Progenitor cell of endocrine pancreas (in vitro differentiated cells): Measurements from ENCODE around the gene CERK. TPM values are rescaled to one million over a fixed set of nuclear protein-coding genes. Genes with fewer than 3 reads are reported as not detected.

ENCODE experiments used
- DNase-seq: peaks from one replicate; pipeline ENCODE4 v3.0.0; 2021; ENCODE audit warnings: low spot score; ENCODE audit not compliant: unreplicated experiment
- H3K27ac Mint-ChIP-seq: 2 replicates; pipeline ENCODE4 v1.8.0; 2021; ENCODE audit warnings: mild to moderate bottlenecking, moderate library complexity, mixed read lengths
- H3K27me3 Mint-ChIP-seq: 2 replicates; pipeline ENCODE4 v1.8.0; 2021; ENCODE audit warnings: mixed read lengths
- H3K36me3 Mint-ChIP-seq: 2 replicates; pipeline ENCODE4 v1.8.0; 2022; ENCODE audit warnings: mixed read lengths; ENCODE audit not compliant: insufficient read depth
- H3K4me1 Mint-ChIP-seq: 2 replicates; pipeline ENCODE4 v1.8.0; 2021; ENCODE audit warnings: low read depth, mixed read lengths
- H3K4me3 Mint-ChIP-seq: 2 replicates; pipeline ENCODE4 v1.8.0; 2021; ENCODE audit warnings: low read depth, mild to moderate bottlenecking, moderate library complexity, mixed read lengths
- H3K9me3 Mint-ChIP-seq: 2 replicates; pipeline ENCODE4 v1.8.0; 2021; ENCODE audit warnings: low read depth, mixed read lengths
- total RNA-seq: library from RNA; stranded (reverse); gene quantifications from 2 replicates; pipeline ENCODE4 v1.2.1, GENCODE V29; 2021
- TF ChIP-seq, protein P1 (sequence below): fragments of 200-600 bp; sonication (generic); IDR thresholded peaks from one replicate; pipeline ENCODE4 v1.5.0; 2021; ENCODE audit warnings: antibody characterized with exemption, mild to moderate bottlenecking; ENCODE audit not compliant: unreplicated experiment

Gene CERK
- total RNA-seq, 1 donor from 2014 or later = 62.0 TPM

DNA sequence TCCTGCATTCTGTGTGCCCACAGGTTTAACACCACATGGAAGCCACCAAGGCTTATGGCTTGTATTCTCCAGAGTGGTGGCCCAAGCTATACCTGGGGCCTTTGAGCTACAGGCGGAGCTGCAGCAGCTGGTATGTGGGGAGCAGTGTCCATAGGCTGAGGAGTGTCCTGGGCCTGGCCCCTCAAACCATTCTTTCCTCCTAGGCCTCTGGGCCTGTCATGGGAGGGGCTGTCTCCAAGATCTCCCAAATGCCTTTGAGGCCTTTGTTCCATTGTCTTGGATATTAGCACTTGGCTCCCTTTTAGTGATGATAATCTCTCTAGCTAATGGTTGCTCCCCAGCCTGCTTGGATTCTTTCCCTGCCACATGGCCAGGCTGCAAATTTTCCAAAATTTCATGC lies 18.0 kb upstream of the CERK start:
- no peak for DNase-seq
- H3K9me3 Mint-ChIP-seq = peaks cover 6% of the 10 kb centered on the region
- H3K4me3 Mint-ChIP-seq = no peak overlapping the region
- H3K27me3 Mint-ChIP-seq = peaks cover 2% of the 10 kb centered on the region
- TF ChIP-seq, protein P1, sequence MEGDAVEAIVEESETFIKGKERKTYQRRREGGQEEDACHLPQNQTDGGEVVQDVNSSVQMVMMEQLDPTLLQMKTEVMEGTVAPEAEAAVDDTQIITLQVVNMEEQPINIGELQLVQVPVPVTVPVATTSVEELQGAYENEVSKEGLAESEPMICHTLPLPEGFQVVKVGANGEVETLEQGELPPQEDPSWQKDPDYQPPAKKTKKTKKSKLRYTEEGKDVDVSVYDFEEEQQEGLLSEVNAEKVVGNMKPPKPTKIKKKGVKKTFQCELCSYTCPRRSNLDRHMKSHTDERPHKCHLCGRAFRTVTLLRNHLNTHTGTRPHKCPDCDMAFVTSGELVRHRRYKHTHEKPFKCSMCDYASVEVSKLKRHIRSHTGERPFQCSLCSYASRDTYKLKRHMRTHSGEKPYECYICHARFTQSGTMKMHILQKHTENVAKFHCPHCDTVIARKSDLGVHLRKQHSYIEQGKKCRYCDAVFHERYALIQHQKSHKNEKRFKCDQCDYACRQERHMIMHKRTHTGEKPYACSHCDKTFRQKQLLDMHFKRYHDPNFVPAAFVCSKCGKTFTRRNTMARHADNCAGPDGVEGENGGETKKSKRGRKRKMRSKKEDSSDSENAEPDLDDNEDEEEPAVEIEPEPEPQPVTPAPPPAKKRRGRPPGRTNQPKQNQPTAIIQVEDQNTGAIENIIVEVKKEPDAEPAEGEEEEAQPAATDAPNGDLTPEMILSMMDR = no peak
- H3K4me1 Mint-ChIP-seq = peaks cover 7% of the 10 kb centered on the region
- H3K36me3 Mint-ChIP-seq = peaks cover 6% of the 10 kb centered on the region
- no peak overlapping the region for H3K27ac Mint-ChIP-seq

DNA sequence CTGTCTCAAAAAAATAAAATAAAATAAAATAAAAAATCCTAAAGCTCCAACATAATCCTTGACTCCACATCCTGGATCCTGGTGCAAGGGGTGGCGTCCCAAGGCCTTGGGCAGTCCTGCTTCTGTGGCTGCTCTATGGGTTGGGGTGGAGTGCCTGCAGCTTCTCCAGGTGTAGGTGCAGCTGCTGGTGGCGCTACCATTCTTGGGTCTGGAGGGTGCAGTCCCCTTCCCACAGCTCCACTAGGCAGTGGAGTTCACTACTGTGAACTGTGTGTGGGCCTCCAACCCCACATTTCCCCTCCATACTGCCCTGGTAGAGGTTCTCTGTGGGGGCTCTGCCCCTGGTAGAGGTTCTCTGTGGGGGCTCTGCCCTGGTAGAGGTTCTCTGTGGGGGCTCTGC lies 17.5 kb upstream of the CERK start:
- TF ChIP-seq, protein P1 = no peak
- peaks cover 6% of the 10 kb centered on the region for H3K9me3 Mint-ChIP-seq
- no peak overlapping the region for H3K27ac Mint-ChIP-seq
- H3K27me3 Mint-ChIP-seq = peaks cover 4% of the 10 kb centered on the region
- peaks cover 5% of the 10 kb centered on the region for H3K4me1 Mint-ChIP-seq
- peaks cover 6% of the 10 kb centered on the region for H3K36me3 Mint-ChIP-seq
- H3K4me3 Mint-ChIP-seq = no peak overlapping the region
- no peak for DNase-seq

DNA sequence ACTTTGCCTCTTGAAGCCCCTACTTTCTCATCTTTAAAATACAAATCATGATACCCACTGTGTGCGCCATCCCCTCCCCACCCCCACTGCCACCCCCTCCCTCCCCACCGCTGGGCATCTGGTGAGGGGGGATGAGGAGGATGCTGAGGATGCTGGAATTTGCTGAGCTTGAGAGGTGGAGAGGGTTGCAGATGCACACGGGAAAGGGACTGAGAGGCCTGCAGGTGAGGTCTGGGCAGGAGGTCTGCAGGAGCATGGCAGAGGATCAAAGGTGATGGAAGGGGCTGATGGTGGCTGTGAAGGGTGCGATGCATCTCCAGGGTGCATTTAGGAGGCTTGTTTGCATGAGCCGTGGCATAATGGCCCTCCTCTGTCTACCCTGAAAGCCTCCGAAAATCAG lies 16.8 kb upstream of the CERK start:
- TF ChIP-seq, protein P1 = no peak
- peaks cover 6% of the 10 kb centered on the region for H3K9me3 Mint-ChIP-seq
- no peak overlapping the region for H3K27ac Mint-ChIP-seq
- peaks cover 6% of the 10 kb centered on the region for H3K36me3 Mint-ChIP-seq
- DNase-seq = no peak
- H3K4me3 Mint-ChIP-seq = no peak overlapping the region
- peaks cover 5% of the 10 kb centered on the region for H3K4me1 Mint-ChIP-seq
- peaks cover 7% of the 10 kb centered on the region for H3K27me3 Mint-ChIP-seq

DNA sequence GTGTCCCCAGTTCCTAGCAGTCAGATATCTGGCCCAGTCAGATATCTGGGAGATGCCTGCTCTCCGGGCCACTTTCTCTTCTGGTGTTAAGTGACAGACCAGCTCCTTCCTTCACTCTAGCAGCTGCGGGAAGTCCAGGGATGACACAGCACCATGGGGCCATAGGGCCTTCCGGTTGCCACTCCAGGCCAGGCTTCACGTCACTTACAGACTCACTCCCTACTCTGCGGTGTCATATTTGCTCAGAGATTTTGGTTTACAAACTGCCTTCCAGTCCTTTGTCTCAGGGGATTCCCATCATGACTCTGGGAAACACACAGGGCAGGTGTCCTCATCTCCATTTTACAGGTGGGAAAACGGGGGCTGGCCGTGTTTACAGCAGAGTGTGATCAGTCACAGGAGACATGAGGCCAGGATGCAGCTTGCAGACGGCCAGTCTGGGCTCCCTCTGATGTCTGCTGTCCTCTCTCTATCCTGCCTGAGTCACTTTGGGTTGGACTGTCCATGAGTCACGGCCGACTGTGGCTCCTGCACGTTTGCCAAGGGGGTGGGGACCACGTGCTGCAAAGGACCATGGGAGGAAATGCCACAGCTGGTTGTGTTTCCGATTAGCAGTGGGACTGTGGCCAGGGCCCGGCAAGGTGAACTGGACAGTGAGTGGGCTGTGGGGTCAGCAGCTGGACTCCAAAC lies 16.2 kb upstream of the CERK start:
- Mint-ChIP-seq H3K27me3 (peaks cover 13% of the 10 kb centered on the region), H3K4me1 (peaks cover 5% of the 10 kb centered on the region), H3K9me3 (peaks cover 6% of the 10 kb centered on the region), H3K27ac (no peak overlapping the region), H3K4me3 (no peak overlapping the region), H3K36me3 (peaks cover 6% of the 10 kb centered on the region)
- TF ChIP-seq, protein P1 = no peak
- DNase-seq = no peak

DNA sequence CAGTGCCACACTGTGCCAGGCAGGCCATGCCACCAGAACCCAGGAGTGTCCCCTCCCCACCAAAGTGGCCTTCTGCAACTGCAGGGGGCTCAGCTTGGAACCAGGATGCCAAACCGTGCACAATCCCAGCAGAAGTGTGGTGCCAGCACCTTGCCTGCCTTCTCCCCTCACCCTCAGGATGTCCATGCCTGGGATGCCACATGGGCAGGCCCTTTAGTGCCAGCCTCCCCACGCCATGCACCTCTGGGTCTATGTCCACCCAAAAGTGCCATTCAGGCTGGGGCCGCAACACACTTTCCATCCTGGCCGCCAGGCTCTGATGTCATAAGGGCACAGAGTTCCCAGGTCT lies 15.7 kb upstream of the CERK start:
- H3K36me3 Mint-ChIP-seq = peaks cover 6% of the 10 kb centered on the region
- H3K9me3 Mint-ChIP-seq = peaks cover 6% of the 10 kb centered on the region
- peaks cover 1% of the 10 kb centered on the region for H3K4me1 Mint-ChIP-seq
- no peak for DNase-seq
- H3K27ac Mint-ChIP-seq = no peak overlapping the region
- TF ChIP-seq, protein P1 = no peak
- peaks cover 18% of the 10 kb centered on the region for H3K27me3 Mint-ChIP-seq
- H3K4me3 Mint-ChIP-seq = no peak overlapping the region
